Endothelial cell of coronary artery (primary cell): ENCODE measurements around the gene ZNF98. TPM values are rescaled to one million over a fixed set of nuclear protein-coding genes. Genes with fewer than 3 reads are reported as not detected.

Experiments used
- total RNA-seq: library from RNA; depleted of rRNA; stranded (reverse); fragments of >200 nt; gene quantifications from 2 replicates; pipeline ENCODE4 v1.2.3, GENCODE V29; 2014

The ZNF98 gene
- total RNA-seq: under 0.01 TPM in 1 of 2 replicates, not detected in the other

GRCh38 chr19:22422211-22422610 is at the start of gene ZNF98:
TSS of gene ZNF98 (minus strand) at chr19:22422346. CDS start at chr19:22422224, 122 bp downstream.

Other genes with a start within 250 kb of the ZNF98 start
- 0.09 TPM in 1 of 2 replicates, not detected in the other for gene ZNF676, start 225.4 kb downstream of the ZNF98 start, total RNA-seq
- gene ZNF729, start 135.9 kb downstream of the ZNF98 start, total RNA-seq: not detected in 2 replicates
- 0.19 TPM in 1 of 2 replicates, not detected in the other for gene ZNF492, start 212.0 kb upstream of the ZNF98 start, total RNA-seq